ENCODE data around the gene GRIN2C.

GRIN2C gene

DNA sequence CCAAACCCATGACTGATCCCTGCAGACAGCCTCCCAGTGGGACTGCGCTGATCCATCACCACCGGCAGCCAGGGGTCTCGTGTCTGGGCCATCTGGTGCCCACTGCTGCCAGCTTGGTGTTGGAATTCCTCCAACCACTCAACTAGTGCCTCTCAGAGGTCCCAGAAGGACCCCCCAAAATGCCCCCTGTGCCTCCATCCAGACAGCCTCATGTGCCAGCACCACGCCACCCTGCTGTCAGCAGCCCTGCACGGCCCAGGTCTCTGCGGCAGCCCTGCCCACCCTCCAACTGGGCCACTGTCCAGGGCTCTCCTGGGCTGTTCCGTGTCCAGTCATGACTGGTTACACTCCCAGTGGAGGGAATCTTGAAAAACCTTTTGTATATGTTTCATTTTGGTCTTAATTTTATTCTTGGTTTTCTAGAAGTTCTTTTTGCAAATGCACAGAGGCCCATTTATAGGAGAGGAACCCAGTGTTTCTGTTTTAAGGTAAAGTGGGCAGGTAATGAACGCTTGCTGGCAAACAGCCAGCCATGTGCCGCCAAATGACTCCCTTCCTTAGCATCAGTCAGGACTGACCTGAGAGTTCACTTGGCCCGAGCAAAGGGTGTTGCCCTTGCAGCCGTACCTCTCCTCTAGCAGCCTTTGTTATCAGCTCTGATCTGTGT is 34.6 kb downstream of the GRIN2C start:
- H3K9ac ChIP-seq (ENCODE audit: low read length), result no peak overlapping the region
- H3K9me2 ChIP-seq (replicated peaks; ENCODE audit: insufficient read depth, low read length), result no peaks in the 10 kb centered on the region
- no peaks in the 10 kb centered on the region for H3K79me2 ChIP-seq (ENCODE audit: low read length)
- H3F3A ChIP-seq (ENCODE audit: insufficient read depth, low read length), result no peaks in the 10 kb centered on the region
- TF ChIP-seq EZH2phosphoT487 (IDR thresholded peaks at IDR 0.05; ENCODE audit: low read length) (no peak), EZH2 (optimal IDR thresholded peaks at IDR 0.05; ENCODE audit: low read depth, low read length) (no peak), CTCF (IDR thresholded peaks at IDR 0.05; ENCODE audit: low read length) (no peak)
- no peak for DNase-seq
- H3K9me3 ChIP-seq (replicated peaks; ENCODE audit: insufficient read depth, low read length), result no peaks in the 10 kb centered on the region
- H4K20me1 ChIP-seq (ENCODE audit: insufficient read depth, low read length), result no peaks in the 10 kb centered on the region
- H3K4me3 ChIP-seq (ENCODE audit: low read length), result no peak overlapping the region
- no peaks in the 10 kb centered on the region for H3K27me3 ChIP-seq (replicated peaks; ENCODE audit: insufficient read depth, low read length)
- H3K4me1 ChIP-seq (ENCODE audit: low read length), result no peaks in the 10 kb centered on the region
- H3K36me3 ChIP-seq (replicated peaks; ENCODE audit: insufficient read depth, low read length), result no peaks in the 10 kb centered on the region
- H2AFZ ChIP-seq (ENCODE audit: low read length), result no peak overlapping the region
- H3K27ac ChIP-seq (ENCODE audit: low read length), result no peak overlapping the region
- H3K4me2 ChIP-seq (ENCODE audit: low read depth, low read length), result no peak overlapping the region

GRCh38 chr17:74822939-74823367 is 36.7 kb downstream of the GRIN2C start:
- no peaks in the 10 kb centered on the region for H4K20me1 ChIP-seq (ENCODE audit: insufficient read depth, low read length)
- no peak overlapping the region for H3K27ac ChIP-seq (ENCODE audit: low read length)
- H3K36me3 ChIP-seq (replicated peaks; ENCODE audit: insufficient read depth, low read length), result no peaks in the 10 kb centered on the region
- H3K9me2 ChIP-seq (replicated peaks; ENCODE audit: insufficient read depth, low read length), result no peaks in the 10 kb centered on the region
- no peak for DNase-seq
- no peaks in the 10 kb centered on the region for H3K4me1 ChIP-seq (ENCODE audit: low read length)
- H2AFZ ChIP-seq (ENCODE audit: low read length), result no peak overlapping the region
- H3K4me3 ChIP-seq (ENCODE audit: low read length), result no peak overlapping the region
- TF ChIP-seq CTCF (IDR thresholded peaks at IDR 0.05; ENCODE audit: low read length) (no peak), EZH2 (optimal IDR thresholded peaks at IDR 0.05; ENCODE audit: low read depth, low read length) (no peak), EZH2phosphoT487 (IDR thresholded peaks at IDR 0.05; ENCODE audit: low read length) (no peak)
- H3K79me2 ChIP-seq (ENCODE audit: low read length), result no peaks in the 10 kb centered on the region
- H3F3A ChIP-seq (ENCODE audit: insufficient read depth, low read length), result no peaks in the 10 kb centered on the region
- no peak overlapping the region for H3K4me2 ChIP-seq (ENCODE audit: low read depth, low read length)
- no peaks in the 10 kb centered on the region for H3K27me3 ChIP-seq (replicated peaks; ENCODE audit: insufficient read depth, low read length)
- H3K9me3 ChIP-seq (replicated peaks; ENCODE audit: insufficient read depth, low read length), result no peaks in the 10 kb centered on the region
- no peak overlapping the region for H3K9ac ChIP-seq (ENCODE audit: low read length)

- H3K4me2 ChIP-seq (ENCODE audit: low read depth, low read length), result no peak overlapping the region
- TF ChIP-seq EZH2phosphoT487 (IDR thresholded peaks at IDR 0.05; ENCODE audit: low read length) (no peak), CTCF (IDR thresholded peaks at IDR 0.05; ENCODE audit: low read length) (no peak), EZH2 (optimal IDR thresholded peaks at IDR 0.05; ENCODE audit: low read depth, low read length) (no peak)
- DNase-seq, result no peak
- H3K79me2 ChIP-seq (ENCODE audit: low read length), result no peaks in the 10 kb centered on the region
- H3K9ac ChIP-seq (ENCODE audit: low read length), result no peak overlapping the region
- H4K20me1 ChIP-seq (ENCODE audit: insufficient read depth, low read length), result no peaks in the 10 kb centered on the region
- H2AFZ ChIP-seq (ENCODE audit: low read length), result no peak overlapping the region
- no peaks in the 10 kb centered on the region for H3K27me3 ChIP-seq (replicated peaks; ENCODE audit: insufficient read depth, low read length)
- H3F3A ChIP-seq (ENCODE audit: insufficient read depth, low read length), result no peaks in the 10 kb centered on the region
- no peaks in the 10 kb centered on the region for H3K9me2 ChIP-seq (replicated peaks; ENCODE audit: insufficient read depth, low read length)
- H3K36me3 ChIP-seq (replicated peaks; ENCODE audit: insufficient read depth, low read length), result no peaks in the 10 kb centered on the region
- H3K27ac ChIP-seq (ENCODE audit: low read length), result no peak overlapping the region
- no peaks in the 10 kb centered on the region for H3K4me1 ChIP-seq (ENCODE audit: low read length)
- H3K4me3 ChIP-seq (ENCODE audit: low read length), result no peak overlapping the region
- no peaks in the 10 kb centered on the region for H3K9me3 ChIP-seq (replicated peaks; ENCODE audit: insufficient read depth, low read length)
Observed at GRCh38 chr17:74822335-74822938, 37.2 kb downstream of the GRIN2C start.
